HS-5 (cell line): Measurements from ENCODE around the gene SETD7.
A peak's percentile ranks its signal among the peaks of the same experiment; 100 is the strongest.

Experiments
- DNase-seq: peaks from one replicate; pipeline ENCODE4 v3.0.0-alpha.2; 2012; ENCODE audit warnings: low read depth

SETD7 gene

GRCh38 chr4:139556071-139556723 lies at the start of gene SETD7:
Gene SETD7 (minus strand): TSS chr4:139556219. CDS start chr4:139556137, 82 bp downstream.
- DNase-seq, result peak; percentile 61

GRCh38 chr4:139605516-139605915 lies 49.5 kb upstream of the SETD7 start:
- DNase-seq, result no peak

- no peak for DNase-seq
Observed at GRCh38 chr4:139603576-139604410, 47.8 kb upstream of the SETD7 start.

GRCh38 chr4:139602776-139603360 lies 46.8 kb upstream of the SETD7 start:
- DNase-seq, result no peak

- DNase-seq, result no peak
Observed at GRCh38 chr4:139600662-139601061, 44.6 kb upstream of the SETD7 start.

GRCh38 chr4:139599594-139600374 lies 43.8 kb upstream of the SETD7 start:
- DNase-seq, result no peak

- no peak for DNase-seq
Observed at GRCh38 chr4:139599076-139599475, 43.1 kb upstream of the SETD7 start.

GRCh38 chr4:139596684-139597279 lies 40.8 kb upstream of the SETD7 start:
- no peak for DNase-seq

- DNase-seq, result no peak
Observed at GRCh38 chr4:139596034-139596683, 40.1 kb upstream of the SETD7 start.

- no peak for DNase-seq
Observed at GRCh38 chr4:139594591-139595185, 38.7 kb upstream of the SETD7 start.

- peak; percentile 60 for DNase-seq
Observed at GRCh38 chr4:139593091-139593564, 37.1 kb upstream of the SETD7 start.

GRCh38 chr4:139589336-139590018 lies 33.5 kb upstream of the SETD7 start:
- no peak for DNase-seq

- no peak for DNase-seq
Observed at GRCh38 chr4:139587446-139587845, 31.4 kb upstream of the SETD7 start.

- DNase-seq, result no peak
Observed at GRCh38 chr4:139585473-139585872, 29.5 kb upstream of the SETD7 start.

- no peak for DNase-seq
Observed at GRCh38 chr4:139584784-139585183, 28.8 kb upstream of the SETD7 start.

- DNase-seq, result no peak
Observed at GRCh38 chr4:139584013-139584412, 28.0 kb upstream of the SETD7 start.

GRCh38 chr4:139582044-139582443 lies 26.0 kb upstream of the SETD7 start:
- DNase-seq, result no peak

- no peak for DNase-seq
Observed at GRCh38 chr4:139581096-139581495, 25.1 kb upstream of the SETD7 start.

GRCh38 chr4:139576219-139576618 lies 20.2 kb upstream of the SETD7 start:
- DNase-seq, result no peak

GRCh38 chr4:139575072-139575471 lies 19.1 kb upstream of the SETD7 start:
- no peak for DNase-seq
